SH-SY5Y (cell line): ENCODE results near the gene CCDC3.

Experiments used
- GATA2 ChIP-seq: IDR thresholded peaks from 2 replicates; pipeline ENCODE4 v1.6.1; 2011; ENCODE audit warnings: mild to moderate bottlenecking, low read depth, low read length
- GATA3 ChIP-seq: IDR thresholded peaks from 2 replicates; pipeline ENCODE4 v1.6.1; 2011; ENCODE audit warnings: low read depth, mild to moderate bottlenecking, low read length, moderate library complexity

- TF ChIP-seq GATA2, result no peak
- TF ChIP-seq GATA3, result no peak
Measured at GRCh38 chr10:12999849-13000248, 1.7 kb downstream of the CCDC3 start.
